Osteocyte (in vitro differentiated cells): ENCODE data around the gene ANXA2. TPM values are rescaled to one million over a fixed set of nuclear protein-coding genes. Genes with fewer than 3 reads are reported as not detected.

Source experiments
- DNase-seq: peaks from one replicate; pipeline ENCODE4 v3.0.0; 2021; ENCODE audit warnings: mixed read lengths; ENCODE audit not compliant: unreplicated experiment; ENCODE audit errors: extremely low spot score
- H3K27ac Mint-ChIP-seq: one replicate; pipeline ENCODE4 v1.8.0; 2021; ENCODE audit warnings: mild to moderate bottlenecking, mixed read lengths; ENCODE audit not compliant: unreplicated experiment
- H3K27me3 Mint-ChIP-seq: one replicate; pipeline ENCODE4 v1.8.0; 2021; ENCODE audit warnings: mixed read lengths; ENCODE audit not compliant: unreplicated experiment
- H3K36me3 Mint-ChIP-seq: one replicate; pipeline ENCODE4 v1.8.0; 2021; ENCODE audit warnings: mixed read lengths; ENCODE audit not compliant: unreplicated experiment
- H3K4me1 Mint-ChIP-seq: one replicate; pipeline ENCODE4 v1.8.0; 2021; ENCODE audit warnings: mixed read lengths; ENCODE audit not compliant: unreplicated experiment
- H3K4me3 Mint-ChIP-seq: one replicate; pipeline ENCODE4 v1.8.0; 2021; ENCODE audit warnings: mild to moderate bottlenecking, moderate library complexity, mixed read lengths; ENCODE audit not compliant: unreplicated experiment
- H3K9me3 Mint-ChIP-seq: one replicate; pipeline ENCODE4 v1.8.0; 2021; ENCODE audit warnings: mixed read lengths; ENCODE audit not compliant: unreplicated experiment
- CTCF ChIP-seq: fragments of 200-600 bp; sonication (generic); IDR thresholded peaks from 2 replicates; pipeline ENCODE4 v1.5.0; 2021; ENCODE audit warnings: antibody characterized with exemption, mild to moderate bottlenecking, moderate library complexity
- total RNA-seq: library from RNA; stranded (reverse); gene quantifications from 2 replicates; pipeline ENCODE4 v1.2.1, GENCODE V29; 2021

Gene ANXA2
- total RNA-seq, 1 donor from 2014 or later: 2,961 TPM

GRCh38 chr15:60323322-60323721, 74.5 kb downstream of the ANXA2 start:
- peaks cover 13% of the 10 kb centered on the region for H3K4me1 Mint-ChIP-seq
- H3K4me3 Mint-ChIP-seq: no peak overlapping the region
- TF ChIP-seq CTCF: no peak
- DNase-seq: no peak
- H3K36me3 Mint-ChIP-seq: no peaks in the 10 kb centered on the region
- peaks cover 85% of the 10 kb centered on the region for H3K27me3 Mint-ChIP-seq
- H3K27ac Mint-ChIP-seq: no peak overlapping the region
- no peaks in the 10 kb centered on the region for H3K9me3 Mint-ChIP-seq

DNA sequence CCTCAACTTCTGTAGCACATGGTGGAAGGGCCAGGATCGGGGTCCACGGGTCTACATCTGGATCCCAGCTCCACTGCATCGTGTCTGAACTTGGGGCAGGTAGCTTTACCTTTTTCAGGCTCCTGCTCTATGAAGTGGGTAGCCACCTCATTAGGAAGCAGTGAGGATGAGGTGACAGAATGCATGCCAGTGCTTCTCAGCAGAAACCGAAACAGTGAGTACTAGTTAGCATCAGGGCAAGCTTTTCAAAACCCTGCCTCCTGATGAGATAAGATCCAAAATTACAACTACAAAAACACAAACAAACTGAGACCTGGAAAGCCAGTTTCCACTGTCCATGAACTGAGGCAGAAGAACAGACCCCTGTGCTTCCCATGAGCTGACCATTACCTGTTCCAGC, 77.4 kb downstream of the ANXA2 start:
- Mint-ChIP-seq H3K27ac (no peak overlapping the region), H3K36me3 (no peaks in the 10 kb centered on the region), H3K27me3 (peaks cover 75% of the 10 kb centered on the region), H3K4me3 (no peak overlapping the region), H3K4me1 (peaks cover 8% of the 10 kb centered on the region), H3K9me3 (no peaks in the 10 kb centered on the region)
- DNase-seq: no peak
- TF ChIP-seq CTCF: no peak

GRCh38 chr15:60318216-60318867, 79.4 kb downstream of the ANXA2 start:
- no peaks in the 10 kb centered on the region for H3K4me1 Mint-ChIP-seq
- no peak for TF ChIP-seq CTCF
- peaks cover 68% of the 10 kb centered on the region for H3K27me3 Mint-ChIP-seq
- no peak overlapping the region for H3K27ac Mint-ChIP-seq
- no peaks in the 10 kb centered on the region for H3K9me3 Mint-ChIP-seq
- H3K36me3 Mint-ChIP-seq: no peaks in the 10 kb centered on the region
- H3K4me3 Mint-ChIP-seq: no peak overlapping the region
- no peak for DNase-seq

DNA sequence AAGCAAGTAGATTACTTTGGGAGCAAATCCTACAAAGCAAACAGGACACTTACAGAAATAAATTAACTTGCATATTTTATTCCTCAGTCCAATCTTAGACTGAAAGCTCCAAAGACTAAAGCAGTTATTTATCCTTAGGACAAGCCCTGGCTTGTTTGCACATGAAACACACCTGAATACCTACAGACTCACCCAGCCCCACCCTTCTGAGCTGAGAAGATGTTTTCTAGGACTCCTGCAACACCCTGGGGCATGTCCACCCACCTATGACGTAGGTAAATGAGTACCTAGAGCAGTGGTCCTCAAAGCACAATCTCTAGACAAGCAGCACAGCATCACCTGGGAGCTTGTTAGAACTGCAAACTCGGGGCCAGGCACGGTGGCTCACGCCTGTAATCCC, 80.8 kb downstream of the ANXA2 start:
- H3K27ac Mint-ChIP-seq: no peak overlapping the region

DNA sequence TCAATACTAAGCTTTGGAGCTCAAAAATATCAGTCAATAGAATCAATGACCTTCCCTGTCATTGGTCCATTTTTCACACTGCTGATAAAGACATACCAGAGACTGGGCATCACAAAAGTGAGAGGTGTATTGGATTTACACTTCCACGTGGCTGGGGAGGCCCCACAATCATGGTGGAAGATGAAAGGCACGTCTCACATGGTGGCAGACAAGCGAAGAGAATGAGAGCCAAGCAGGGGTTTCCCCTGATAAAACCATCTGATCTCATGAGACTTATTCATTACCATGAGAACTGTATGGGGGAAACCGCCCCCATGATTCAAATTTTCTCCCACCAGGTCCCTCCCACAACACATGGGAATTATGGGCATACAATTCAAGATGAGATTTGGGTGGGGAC, 81.9 kb downstream of the ANXA2 start:
- Mint-ChIP-seq H3K9me3 (no peaks in the 10 kb centered on the region), H3K4me3 (no peak overlapping the region), H3K27ac (no peak overlapping the region), H3K27me3 (peaks cover 60% of the 10 kb centered on the region), H3K36me3 (no peaks in the 10 kb centered on the region), H3K4me1 (no peaks in the 10 kb centered on the region)
- DNase-seq: no peak
- no peak for TF ChIP-seq CTCF

More for the DNA sequence above, 80.8 kb downstream of the ANXA2 start:
- Mint-ChIP-seq H3K4me1 (no peaks in the 10 kb centered on the region), H3K9me3 (no peaks in the 10 kb centered on the region), H3K4me3 (no peak overlapping the region), H3K27me3 (peaks cover 63% of the 10 kb centered on the region), H3K36me3 (no peaks in the 10 kb centered on the region)
- DNase-seq: no peak
- TF ChIP-seq CTCF: no peak
